Activated T-cell treated with anti-CD3 and anti-CD28 coated beads, Interleukin-2, amount 50 U/mL, for 48 hours (primary cell): Measurements from ENCODE around the gene TCTN3.

ENCODE experiments used
- DNase-seq, 2 experiments: peaks; one replicate each; pipeline ENCODE4 v3.0.0-alpha.2; 2020

The TCTN3 gene

GRCh38 chr10:95618101-95618500 is 75.6 kb downstream of the TCTN3 start:
- DNase-seq: no peak

DNA sequence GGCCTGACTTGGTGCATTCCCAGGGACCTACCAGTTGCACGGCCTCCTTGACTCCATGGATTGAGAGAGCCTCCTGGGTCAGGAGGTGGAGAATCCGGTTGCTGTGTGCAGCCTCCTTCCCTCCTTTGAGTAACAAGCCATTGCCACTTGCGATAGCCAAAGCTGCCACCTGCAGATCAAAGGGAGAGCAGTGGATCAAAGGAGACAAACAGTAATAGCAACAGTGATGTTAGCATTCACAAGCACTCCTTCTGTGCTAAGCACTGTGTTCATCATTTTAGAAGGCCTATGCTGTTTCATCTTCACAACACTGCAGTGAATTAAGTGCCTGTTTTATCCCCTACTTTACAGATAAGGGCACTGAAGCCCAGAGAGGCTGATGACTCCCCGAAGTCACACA is 77.3 kb downstream of the TCTN3 start:
- no peak for DNase-seq
